SU-DHL-6 (cell line): Measurements from ENCODE around the gene LPIN1.

ENCODE experiments used
- EZH2phosphoT487 ChIP-seq: fragments of 200-600 bp; sonication (generic), shearing (Covaris generic); conservative IDR thresholded peaks from 2 replicates; pipeline ENCODE4 v1.6.1; 2018; ENCODE audit warnings: mild to moderate bottlenecking, antibody characterized with exemption, low read length, moderate library complexity, mixed read lengths
- TF ChIP-seq, protein P1 (sequence below): fragments of 200-600 bp; sonication (generic); IDR thresholded peaks from one replicate; pipeline ENCODE4 v1.5.1; 2017; ENCODE audit warnings: antibody characterized with exemption, mild to moderate bottlenecking, low read length, moderate library complexity; ENCODE audit not compliant: insufficient read depth, poor library complexity, severe bottlenecking

DNA sequence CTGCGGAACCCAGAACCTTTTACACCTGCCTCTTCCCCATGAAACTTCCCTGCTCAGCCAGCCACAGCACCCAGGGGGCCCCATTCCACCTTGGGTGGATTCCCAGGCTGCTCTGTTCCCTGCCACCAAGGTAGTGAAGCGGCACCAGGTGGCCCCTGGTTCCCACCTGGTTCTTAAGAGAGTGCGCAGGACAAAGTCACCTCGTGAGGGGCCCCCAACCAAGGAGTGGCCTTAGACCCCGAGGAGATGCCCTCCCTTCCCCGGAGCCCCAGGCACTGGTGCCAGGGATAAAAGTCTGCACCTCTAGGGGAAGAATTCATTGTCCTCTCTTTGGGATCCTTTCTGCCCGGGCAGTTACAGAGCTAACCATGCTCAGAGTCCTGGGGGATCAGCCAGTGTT is 3.1 kb upstream of the LPIN1 start:
- TF ChIP-seq, protein P1, sequence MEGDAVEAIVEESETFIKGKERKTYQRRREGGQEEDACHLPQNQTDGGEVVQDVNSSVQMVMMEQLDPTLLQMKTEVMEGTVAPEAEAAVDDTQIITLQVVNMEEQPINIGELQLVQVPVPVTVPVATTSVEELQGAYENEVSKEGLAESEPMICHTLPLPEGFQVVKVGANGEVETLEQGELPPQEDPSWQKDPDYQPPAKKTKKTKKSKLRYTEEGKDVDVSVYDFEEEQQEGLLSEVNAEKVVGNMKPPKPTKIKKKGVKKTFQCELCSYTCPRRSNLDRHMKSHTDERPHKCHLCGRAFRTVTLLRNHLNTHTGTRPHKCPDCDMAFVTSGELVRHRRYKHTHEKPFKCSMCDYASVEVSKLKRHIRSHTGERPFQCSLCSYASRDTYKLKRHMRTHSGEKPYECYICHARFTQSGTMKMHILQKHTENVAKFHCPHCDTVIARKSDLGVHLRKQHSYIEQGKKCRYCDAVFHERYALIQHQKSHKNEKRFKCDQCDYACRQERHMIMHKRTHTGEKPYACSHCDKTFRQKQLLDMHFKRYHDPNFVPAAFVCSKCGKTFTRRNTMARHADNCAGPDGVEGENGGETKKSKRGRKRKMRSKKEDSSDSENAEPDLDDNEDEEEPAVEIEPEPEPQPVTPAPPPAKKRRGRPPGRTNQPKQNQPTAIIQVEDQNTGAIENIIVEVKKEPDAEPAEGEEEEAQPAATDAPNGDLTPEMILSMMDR = no peak
- no peak for TF ChIP-seq EZH2phosphoT487
